GM18870 (cell line): ENCODE results near the gene REEP6.
"Not testable (repeated sequence)": the region's sequence is repeated elsewhere in the genome, so short reads cannot be mapped to it uniquely, and the experiment has no call there.

ENCODE experiments used
- ATAC-seq: cut with Tn5 transposase; IDR thresholded peaks from one replicate; pipeline ENCODE4 v1.9.1; 2021; ENCODE audit warnings: moderate library complexity; ENCODE audit not compliant: unreplicated experiment

Gene REEP6

GRCh38 chr19:1488282-1488601 lies 2.7 kb upstream of the REEP6 start:
- no peak for ATAC-seq

- ATAC-seq: no peak
These were observed 1.3 kb upstream of the REEP6 start for GRCh38 chr19:1489463-1490310.

GRCh38 chr19:1490311-1491113 lies 469 bp upstream of the REEP6 start, which contains the start of gene PCSK4:
PCSK4 (minus strand) TSS chr19:1490350; CDS start chr19:1490346, 4 bp downstream.
- ATAC-seq: peak; percentile 73

DNA sequence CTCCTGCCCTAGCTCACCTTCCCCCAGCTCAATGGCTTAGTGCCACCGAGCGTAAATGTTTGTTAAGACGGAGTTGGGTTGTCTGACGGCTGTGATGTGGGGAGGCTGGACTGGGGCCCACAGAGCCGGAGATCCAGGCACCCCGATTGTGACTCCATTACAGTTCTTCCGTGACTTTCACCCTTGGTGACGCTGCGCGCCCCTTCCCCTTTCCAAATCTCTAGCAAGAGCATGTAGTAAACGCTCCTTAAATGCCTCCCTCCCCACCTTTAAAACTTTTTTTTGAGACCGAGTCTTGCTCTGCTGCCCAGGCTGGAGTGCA lies 829 bp downstream of the REEP6 start:
- no peak for ATAC-seq

DNA sequence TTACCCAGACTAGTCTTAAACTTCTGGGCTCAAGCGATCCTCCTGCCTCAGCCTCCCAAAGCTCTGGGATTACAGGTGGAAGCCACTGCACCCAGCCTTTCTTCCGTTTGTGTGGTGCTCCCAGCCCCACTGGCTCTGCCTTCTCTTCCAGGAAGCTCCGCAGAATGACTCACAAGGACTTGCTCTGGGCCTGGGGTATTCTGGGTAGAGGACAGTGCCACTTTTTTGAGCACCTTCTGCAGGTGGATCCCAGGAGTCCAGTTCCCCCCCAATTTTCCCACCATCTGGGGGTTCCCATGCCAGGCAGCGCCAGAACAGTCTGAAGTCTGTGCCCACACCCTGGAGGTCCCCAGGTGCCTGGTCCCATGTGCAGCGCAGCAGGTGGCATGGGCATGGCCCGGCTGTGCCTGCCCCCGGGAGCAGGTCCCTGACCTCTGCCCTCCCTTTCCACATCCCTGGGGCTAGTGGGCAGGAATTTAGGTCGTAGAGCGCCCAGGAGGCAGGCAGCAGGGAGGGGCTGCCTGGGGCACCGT lies 1.6 kb downstream of the REEP6 start:
- no peak for ATAC-seq

DNA sequence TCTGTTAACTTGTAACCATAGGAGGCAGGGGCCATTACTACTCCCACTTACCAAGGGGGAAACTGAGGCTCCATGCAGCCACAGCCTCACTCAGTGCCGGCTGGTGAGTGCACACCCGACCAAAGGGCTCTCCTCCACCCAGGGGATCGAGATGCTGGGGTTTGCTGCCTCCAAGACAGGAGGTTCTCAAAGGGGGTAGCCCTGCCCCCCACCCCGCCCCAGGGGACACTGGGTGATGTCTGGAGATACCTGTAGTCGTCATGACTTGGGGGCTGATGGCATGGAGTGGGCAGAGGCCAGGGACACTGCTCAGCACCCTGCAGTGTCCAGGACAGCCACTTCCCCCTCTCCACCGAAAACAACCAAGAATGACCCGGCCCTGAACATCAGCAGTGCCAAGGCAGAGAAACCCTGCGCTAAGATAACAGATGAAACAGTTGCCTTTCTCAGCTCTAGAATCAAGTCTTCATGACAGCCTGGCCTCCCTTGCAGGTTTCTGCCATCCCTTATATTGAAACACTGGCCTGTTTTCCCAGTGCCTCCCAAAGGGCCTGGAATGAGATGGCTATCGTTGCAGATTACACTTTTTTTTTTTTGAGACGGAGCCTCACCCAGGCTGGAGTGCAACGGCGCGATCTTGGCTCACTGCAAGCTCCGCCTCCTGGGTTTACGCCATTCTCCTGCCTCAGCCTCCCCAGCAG lies 3.3 kb downstream of the REEP6 start:
- no peak for ATAC-seq

DNA sequence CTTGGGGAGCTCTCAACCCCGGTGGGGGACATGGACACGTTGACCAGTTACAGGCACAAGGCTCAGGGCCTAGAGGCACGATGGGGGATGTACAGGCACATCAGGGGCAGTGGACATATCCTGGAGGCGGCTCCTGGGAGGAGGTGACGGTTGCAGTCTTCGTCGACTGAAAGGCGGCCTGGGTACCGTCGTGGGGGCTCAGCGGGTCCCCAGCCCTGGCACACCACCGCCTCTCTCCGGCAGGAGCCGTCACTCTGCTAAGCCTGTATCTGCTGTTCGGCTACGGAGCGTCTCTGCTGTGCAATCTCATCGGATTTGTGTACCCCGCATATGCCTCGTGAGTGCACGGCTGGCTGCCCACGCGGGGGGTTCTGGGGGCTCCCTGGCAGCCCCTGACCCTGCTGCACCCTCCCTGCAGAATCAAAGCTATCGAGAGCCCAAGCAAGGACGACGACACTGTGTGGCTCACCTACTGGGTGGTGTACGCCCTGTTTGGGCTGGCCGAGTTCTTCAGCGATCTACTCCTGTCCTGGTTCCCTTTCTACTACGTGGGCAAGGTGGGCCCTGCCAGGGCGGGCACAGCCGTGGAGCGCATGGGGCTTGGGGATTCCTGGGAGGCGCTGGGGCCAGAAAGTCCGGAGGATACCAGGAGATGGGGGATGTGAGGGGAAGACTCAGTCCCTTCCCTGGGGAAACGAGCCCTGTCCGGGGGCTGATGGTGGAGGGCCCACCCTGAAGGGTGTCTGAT lies 4.2 kb downstream of the REEP6 start:
- no peak for ATAC-seq

DNA sequence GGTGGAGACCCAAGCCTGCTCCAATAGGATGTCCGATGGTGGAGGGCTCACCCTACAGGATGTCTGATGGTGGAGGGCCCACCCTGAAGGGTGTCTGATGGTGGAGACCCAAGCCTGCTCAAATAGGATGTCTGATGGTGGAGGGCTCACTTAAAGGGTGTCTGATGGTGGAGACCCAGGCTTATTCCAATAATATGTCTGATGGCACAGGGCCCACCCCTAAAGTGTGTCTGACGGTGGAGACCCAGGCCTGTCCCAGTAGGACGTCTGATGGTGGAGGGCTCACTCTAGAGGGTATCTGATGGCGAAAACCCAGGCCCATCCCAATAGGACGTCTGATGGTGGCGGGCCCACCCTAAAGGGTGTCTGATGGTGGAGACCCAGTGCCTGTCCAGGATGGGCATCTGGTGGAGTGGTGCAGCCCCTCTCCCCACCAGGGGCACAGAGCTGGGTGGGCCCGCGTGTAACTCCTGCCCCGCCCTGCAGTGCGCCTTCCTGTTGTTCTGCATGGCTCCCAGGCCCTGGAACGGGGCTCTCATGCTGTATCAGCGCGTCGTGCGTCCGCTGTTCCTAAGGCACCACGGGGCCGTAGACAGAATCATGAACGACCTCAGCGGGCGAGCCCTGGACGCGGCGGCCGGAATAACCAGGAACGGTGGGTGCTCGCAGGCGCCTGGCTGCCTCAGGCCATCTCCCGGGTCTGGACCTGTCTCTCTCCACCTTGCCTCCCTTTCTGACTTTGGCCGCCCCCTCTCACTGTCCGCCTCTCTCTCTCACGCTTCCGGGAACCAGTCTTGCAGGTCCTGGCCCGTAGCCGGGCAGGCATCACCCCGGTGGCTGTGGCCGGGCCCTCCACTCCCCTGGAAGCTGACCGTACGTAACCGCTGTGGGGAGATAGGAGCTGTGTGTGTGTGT lies 5.1 kb downstream of the REEP6 start:
- ATAC-seq: no peak

GRCh38 chr19:1496714-1497577 lies 6.0 kb downstream of the REEP6 start:
- no peak for ATAC-seq

- no peak for ATAC-seq
These were observed 6.7 kb downstream of the REEP6 start for GRCh38 chr19:1497578-1498235.

DNA sequence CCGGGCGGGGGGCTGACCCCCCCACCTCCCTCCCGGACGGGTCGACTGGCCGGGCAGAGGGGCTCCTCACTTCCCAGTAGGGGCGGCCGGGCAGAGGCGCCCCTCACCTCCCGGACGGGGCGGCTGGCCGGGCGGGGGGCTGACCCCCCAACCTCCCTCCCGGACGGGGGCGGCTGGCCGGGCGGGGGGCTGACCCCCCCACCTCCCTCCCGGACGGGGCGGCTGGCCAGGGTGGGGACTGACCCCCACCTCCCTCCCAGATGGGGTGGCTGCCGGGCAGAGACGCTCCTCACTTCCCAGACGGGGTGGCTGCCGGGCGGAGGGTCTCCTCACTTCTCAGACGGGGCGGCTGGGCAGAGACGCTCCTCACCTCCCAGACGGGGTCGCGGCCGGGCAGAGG lies 8.2 kb downstream of the REEP6 start:
- ATAC-seq: not testable (repeated sequence)

DNA sequence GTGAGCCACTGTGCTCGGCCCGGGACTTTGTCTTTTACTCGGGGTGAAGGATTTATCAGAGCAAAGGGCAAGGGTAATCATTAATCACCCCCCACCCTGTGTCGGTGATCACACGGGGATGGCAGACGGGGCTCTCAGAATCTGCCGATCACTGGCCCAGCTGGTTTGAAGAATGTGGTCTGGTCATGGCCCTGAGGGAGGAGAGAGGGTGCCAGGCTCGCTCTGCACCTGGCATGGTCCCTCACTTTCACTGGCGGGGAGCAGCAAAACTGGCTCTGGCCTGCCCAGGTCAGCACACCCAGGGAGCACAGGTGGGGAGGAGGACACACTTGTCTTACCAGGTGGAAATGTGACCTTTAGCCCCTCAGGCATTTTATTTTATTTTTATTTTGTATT lies 10.2 kb downstream of the REEP6 start:
- no peak for ATAC-seq

DNA sequence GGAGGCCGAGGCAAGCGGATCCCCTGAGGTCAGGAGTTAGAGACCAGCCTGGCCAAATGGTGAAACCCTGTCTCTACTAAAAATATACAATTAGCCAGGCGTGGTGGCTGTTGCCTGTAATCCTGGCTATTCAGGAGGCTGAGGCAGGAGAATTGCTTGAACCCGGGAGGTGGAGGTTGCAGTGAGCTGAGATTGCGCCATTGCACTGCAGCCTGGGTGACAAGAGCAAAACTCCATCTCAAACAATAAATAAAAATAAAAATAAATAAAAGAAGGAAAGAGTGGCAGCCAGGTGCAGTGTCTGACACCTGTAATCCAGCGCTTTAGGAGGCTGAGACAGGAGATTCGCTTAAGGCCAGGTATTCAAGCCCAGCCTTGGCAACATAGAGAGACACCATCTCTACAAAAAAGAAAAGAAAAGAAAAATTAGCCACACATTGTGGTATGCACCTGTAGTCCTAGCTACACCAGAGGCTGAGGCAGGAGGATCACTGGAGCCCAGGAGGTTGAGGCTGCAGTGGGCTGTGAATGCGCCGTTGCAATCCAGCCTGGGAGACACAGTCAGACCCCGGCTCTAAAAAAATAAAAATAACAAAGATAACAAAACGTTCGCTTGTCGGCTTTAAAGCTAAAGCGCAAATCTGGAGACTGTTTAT lies 11.6 kb downstream of the REEP6 start:
- no peak for ATAC-seq

DNA sequence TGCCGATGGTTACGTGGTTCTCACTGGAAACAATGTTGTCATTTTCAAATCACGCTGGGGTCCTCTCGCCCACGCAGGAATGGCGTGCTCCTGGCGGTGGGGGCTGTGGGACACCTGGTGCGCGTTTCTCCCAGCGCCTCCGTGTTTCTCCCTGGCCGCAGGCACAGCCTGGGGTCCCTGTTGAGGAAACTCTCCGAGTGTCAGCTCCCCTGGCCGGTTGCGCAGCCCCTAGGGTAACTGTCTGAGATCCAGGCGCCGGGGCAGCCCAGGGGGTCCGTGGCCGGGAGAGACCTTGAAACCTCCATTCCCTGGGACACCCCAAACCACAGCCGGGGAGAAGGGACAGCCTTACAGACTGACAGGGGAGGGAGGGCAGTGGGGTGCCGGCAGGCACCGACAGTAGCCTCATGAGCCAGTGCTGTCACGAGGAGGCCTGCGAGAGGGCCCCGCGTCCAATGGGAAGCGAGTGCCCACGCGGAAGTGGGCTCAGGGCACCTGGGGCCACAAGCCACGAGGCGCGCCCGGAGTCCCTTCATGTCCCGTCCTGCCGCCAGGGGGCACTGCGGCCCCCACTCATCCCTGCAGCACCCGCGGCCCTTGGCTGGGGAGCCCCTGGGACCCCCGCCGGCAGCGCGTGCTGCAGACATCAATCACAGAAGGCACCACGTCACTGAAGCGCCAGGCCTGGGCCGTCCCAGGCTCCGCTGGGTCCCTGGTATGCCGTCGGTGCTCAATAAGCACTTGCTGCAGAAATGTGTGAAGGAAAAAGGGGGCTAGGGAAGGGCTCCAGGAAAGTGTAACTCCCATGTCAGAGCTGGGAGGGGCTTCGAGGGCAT lies 12.3 kb downstream of the REEP6 start:
- ATAC-seq: no peak

- ATAC-seq: no peak
These were observed 13.2 kb downstream of the REEP6 start for GRCh38 chr19:1503925-1504773.

DNA sequence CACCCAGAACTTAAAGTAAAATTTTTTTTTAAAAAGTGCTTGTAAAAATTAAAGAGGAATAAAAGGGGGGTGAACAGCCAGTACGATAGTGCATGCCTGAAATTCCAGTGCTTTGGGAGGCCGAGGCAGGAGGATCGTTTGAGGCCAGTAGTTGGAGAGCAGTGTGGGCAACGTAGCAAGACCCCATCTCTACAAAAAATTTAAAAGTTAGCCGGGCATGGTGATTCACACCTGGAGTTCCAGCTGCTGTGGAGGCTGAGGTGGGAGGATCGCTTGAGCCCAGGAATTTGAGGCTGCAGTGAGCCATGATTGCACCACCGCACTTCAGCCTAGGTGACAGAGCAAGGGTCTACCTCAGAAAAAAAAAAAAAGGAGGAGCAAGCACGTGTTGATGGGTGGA lies 14.0 kb downstream of the REEP6 start:
- ATAC-seq: no peak
